Erythroblast (primary cell): ENCODE measurements around the gene ZNF83.
"Not testable (repeated sequence)": the region's sequence is repeated elsewhere in the genome, so short reads cannot be mapped to it uniquely, and the experiment has no call there.

Source experiments
- DNase-seq, 2 experiments: peaks; one replicate each; lab custom pipeline; 2025; lab: John Stamatoyannopoulos, UW
- GATA1 ChIP-seq: IDR thresholded peaks from 2 replicates; pipeline ENCODE4 v1.6.1; 2011; ENCODE audit warnings: low read depth, mild to moderate bottlenecking, control low read depth, low read length, moderate library complexity
- POLR2A ChIP-seq: IDR thresholded peaks from 2 replicates; pipeline ENCODE4 v1.6.1; 2011; ENCODE audit warnings: mild to moderate bottlenecking, low read length

The ZNF83 gene

GRCh38 chr19:52660981-52661380, 22.8 kb upstream of the ZNF83 start:
- no peak for DNase-seq
- TF ChIP-seq POLR2A, result no peak
- no peak for TF ChIP-seq GATA1

- no peak for DNase-seq
- TF ChIP-seq POLR2A (no peak), GATA1 (no peak)
Observed at GRCh38 chr19:52659013-52659412, 20.9 kb upstream of the ZNF83 start.

- TF ChIP-seq GATA1 (no peak), POLR2A (no peak)
- no peak for DNase-seq
Observed at GRCh38 chr19:52658595-52658994, 20.4 kb upstream of the ZNF83 start.

- no peak for DNase-seq
- TF ChIP-seq POLR2A (no peak), GATA1 (no peak)
Observed at GRCh38 chr19:52653161-52653560, 15.0 kb upstream of the ZNF83 start.

- no peak for DNase-seq
- TF ChIP-seq GATA1 (no peak), POLR2A (no peak)
Observed at GRCh38 chr19:52651956-52652355, 13.8 kb upstream of the ZNF83 start.

GRCh38 chr19:52648336-52649016, 10.3 kb upstream of the ZNF83 start:
- DNase-seq, result no peak

GRCh38 chr19:52646571-52647217, 8.5 kb upstream of the ZNF83 start:
- TF ChIP-seq POLR2A (no peak), GATA1 (no peak)
- DNase-seq, result peak; percentile 38 to 41

More at GRCh38 chr19:52648336-52649016, 10.3 kb upstream of the ZNF83 start:
- no peak for TF ChIP-seq POLR2A
- no peak for TF ChIP-seq GATA1

- no peak for DNase-seq
- no peak for TF ChIP-seq GATA1
- no peak for TF ChIP-seq POLR2A
Observed at GRCh38 chr19:52640916-52641315, 2.8 kb upstream of the ZNF83 start.

GRCh38 chr19:52639996-52640395, 1.8 kb upstream of the ZNF83 start:
- DNase-seq, result no peak
- TF ChIP-seq POLR2A (no peak), GATA1 (no peak)

GRCh38 chr19:52638601-52639000, 446 bp upstream of the ZNF83 start:
- TF ChIP-seq GATA1, result no peak
- TF ChIP-seq POLR2A, result no peak
- no peak for DNase-seq

GRCh38 chr19:52635786-52636570, 2.2 kb downstream of the ZNF83 start:
- TF ChIP-seq POLR2A, result no peak
- TF ChIP-seq GATA1, result no peak
- no peak for DNase-seq

GRCh38 chr19:52627441-52627840, 10.7 kb downstream of the ZNF83 start:
- not testable (repeated sequence) for DNase-seq

- TF ChIP-seq POLR2A, result no peak
- TF ChIP-seq GATA1, result no peak
- DNase-seq, result peak in 1 of 2 experiments; percentile 63
Observed at GRCh38 chr19:52626915-52627314, 11.2 kb downstream of the ZNF83 start.

GRCh38 chr19:52622261-52622660, 15.9 kb downstream of the ZNF83 start:
- no peak for TF ChIP-seq GATA1
- no peak for TF ChIP-seq POLR2A
- no peak for DNase-seq

- TF ChIP-seq GATA1 (no peak), POLR2A (no peak)
- no peak for DNase-seq
Observed at GRCh38 chr19:52621376-52621775, 16.8 kb downstream of the ZNF83 start.
